ENCODE data around the gene SIGMAR1.
"Not testable (repeated sequence)": the region's sequence is repeated elsewhere in the genome, so short reads cannot be mapped to it uniquely, and the experiment has no call there.

Gene SIGMAR1

GRCh38 chr9:34654323-34655051 is 16.9 kb upstream of the SIGMAR1 start:
- DNase-seq, result no peak

- no peak for DNase-seq
These were observed 15.8 kb upstream of the SIGMAR1 start for GRCh38 chr9:34653151-34654072.

- no peak for DNase-seq
These were observed 15.0 kb upstream of the SIGMAR1 start for GRCh38 chr9:34652602-34653000.

GRCh38 chr9:34651876-34652601 is 14.5 kb upstream of the SIGMAR1 start, which contains the start of gene IL11RA:
IL11RA (plus strand) TSS chr9:34652185; CDS start chr9:34655218, 3,033 bp downstream.
- DNase-seq, result peak; percentile 89

GRCh38 chr9:34651321-34651720 is 13.7 kb upstream of the SIGMAR1 start:
- no peak for DNase-seq

GRCh38 chr9:34650816-34651215 is 13.2 kb upstream of the SIGMAR1 start:
- no peak for DNase-seq

GRCh38 chr9:34648673-34649072 is 11.1 kb upstream of the SIGMAR1 start:
- no peak for DNase-seq

- peak; percentile 46 for DNase-seq
These were observed 10.1 kb upstream of the SIGMAR1 start for GRCh38 chr9:34647651-34648050.

GRCh38 chr9:34647084-34647403 is 9.5 kb upstream of the SIGMAR1 start:
- DNase-seq, result no peak

- peak; percentile 96 for DNase-seq
These were observed 8.9 kb upstream of the SIGMAR1 start, which contains the start of gene GALT for GRCh38 chr9:34646211-34647083. GALT (plus strand) TSS chr9:34646675; CDS start chr9:34646705, 30 bp downstream.

GRCh38 chr9:34644766-34645314 is 7.3 kb upstream of the SIGMAR1 start:
- no peak for DNase-seq

GRCh38 chr9:34642679-34643078 is 5.1 kb upstream of the SIGMAR1 start:
- no peak for DNase-seq

GRCh38 chr9:34639322-34639721 is 1.7 kb upstream of the SIGMAR1 start:
- DNase-seq, result not testable (repeated sequence)

- DNase-seq, result no peak
These were observed 505 bp upstream of the SIGMAR1 start for GRCh38 chr9:34638138-34638445.

- peak; percentile 50 for DNase-seq
These were observed 714 bp downstream of the SIGMAR1 start for GRCh38 chr9:34636791-34637355.

- DNase-seq, result no peak
These were observed 2.0 kb downstream of the SIGMAR1 start for GRCh38 chr9:34635556-34635955.

GRCh38 chr9:34634551-34635248 is 2.9 kb downstream of the SIGMAR1 start:
- DNase-seq, result no peak

GRCh38 chr9:34633851-34634550 is 3.6 kb downstream of the SIGMAR1 start:
- DNase-seq, result peak; percentile 86

GRCh38 chr9:34633166-34633565 is 4.4 kb downstream of the SIGMAR1 start:
- no peak for DNase-seq

- DNase-seq, result no peak
These were observed 7.0 kb downstream of the SIGMAR1 start for GRCh38 chr9:34630402-34631154.
